ENCODE data around the gene PGK2. TPM values are rescaled to one million over a fixed set of nuclear protein-coding genes. Genes with fewer than 3 reads are reported as not detected.

PGK2 gene
- total RNA-seq, 1 donor from 2014 or later, result not detected

DNA sequence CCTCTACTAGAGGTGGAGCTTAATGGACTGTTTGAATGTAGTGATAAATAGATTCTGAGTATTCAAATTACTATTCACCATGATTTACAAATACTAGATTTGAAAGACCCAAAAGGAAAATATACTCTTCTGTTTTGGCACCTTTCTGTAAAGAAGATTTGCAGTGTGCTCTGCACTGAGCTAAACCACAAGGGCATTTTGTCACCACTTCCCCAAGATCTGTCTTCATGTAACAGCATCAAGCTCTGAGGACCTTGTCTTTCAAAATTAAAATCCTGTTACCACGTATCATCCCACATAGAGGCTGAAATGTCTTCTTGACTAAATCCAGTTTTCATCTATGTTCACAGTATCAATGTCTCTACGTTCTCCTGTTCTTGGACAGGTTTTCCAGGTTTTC is 3.3 kb upstream of the PGK2 start:
- intact Hi-C loops (cut with micrococcal nuclease), result no loop called here
- Histone ChIP-seq H3K27me3 (ENCODE audit: low read depth) (no peaks in the 10 kb centered on the region), H3K27ac (replicated peaks) (no peak overlapping the region), H3K36me3 (no peaks in the 10 kb centered on the region), H3K9me3 (replicated peaks) (no peaks in the 10 kb centered on the region), H3K4me3 (no peak overlapping the region), H3K4me1 (no peaks in the 10 kb centered on the region)
- TF ChIP-seq, protein P1, sequence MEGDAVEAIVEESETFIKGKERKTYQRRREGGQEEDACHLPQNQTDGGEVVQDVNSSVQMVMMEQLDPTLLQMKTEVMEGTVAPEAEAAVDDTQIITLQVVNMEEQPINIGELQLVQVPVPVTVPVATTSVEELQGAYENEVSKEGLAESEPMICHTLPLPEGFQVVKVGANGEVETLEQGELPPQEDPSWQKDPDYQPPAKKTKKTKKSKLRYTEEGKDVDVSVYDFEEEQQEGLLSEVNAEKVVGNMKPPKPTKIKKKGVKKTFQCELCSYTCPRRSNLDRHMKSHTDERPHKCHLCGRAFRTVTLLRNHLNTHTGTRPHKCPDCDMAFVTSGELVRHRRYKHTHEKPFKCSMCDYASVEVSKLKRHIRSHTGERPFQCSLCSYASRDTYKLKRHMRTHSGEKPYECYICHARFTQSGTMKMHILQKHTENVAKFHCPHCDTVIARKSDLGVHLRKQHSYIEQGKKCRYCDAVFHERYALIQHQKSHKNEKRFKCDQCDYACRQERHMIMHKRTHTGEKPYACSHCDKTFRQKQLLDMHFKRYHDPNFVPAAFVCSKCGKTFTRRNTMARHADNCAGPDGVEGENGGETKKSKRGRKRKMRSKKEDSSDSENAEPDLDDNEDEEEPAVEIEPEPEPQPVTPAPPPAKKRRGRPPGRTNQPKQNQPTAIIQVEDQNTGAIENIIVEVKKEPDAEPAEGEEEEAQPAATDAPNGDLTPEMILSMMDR (IDR thresholded peaks at IDR 0.05; ENCODE audit: borderline replicate concordance), result no peak
- DNase-seq, result no peak

DNA sequence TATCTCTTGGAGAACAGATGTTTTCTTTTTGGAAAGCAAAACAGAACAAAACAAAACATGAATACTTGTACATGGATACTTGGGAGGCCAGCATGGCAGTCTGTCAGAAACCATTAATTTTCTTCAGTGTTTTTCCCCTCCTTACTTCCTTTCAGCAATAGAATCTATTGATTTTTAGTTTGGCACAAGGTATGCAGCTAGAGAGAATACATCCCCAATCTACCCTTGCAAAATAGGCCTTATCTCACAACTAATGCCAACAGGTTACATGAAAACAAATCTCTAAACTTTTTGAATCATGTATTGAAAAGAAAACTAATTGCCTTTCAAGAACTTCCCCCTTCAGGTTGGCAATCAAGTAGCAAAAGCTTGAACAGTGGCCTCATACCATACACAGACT is 2.8 kb downstream of the PGK2 start:
- intact Hi-C loops (cut with micrococcal nuclease), result no loop called here
- no peaks in the 10 kb centered on the region for H3K36me3 ChIP-seq
- TF ChIP-seq, protein P1 (IDR thresholded peaks at IDR 0.05; ENCODE audit: borderline replicate concordance), result no peak

DNA sequence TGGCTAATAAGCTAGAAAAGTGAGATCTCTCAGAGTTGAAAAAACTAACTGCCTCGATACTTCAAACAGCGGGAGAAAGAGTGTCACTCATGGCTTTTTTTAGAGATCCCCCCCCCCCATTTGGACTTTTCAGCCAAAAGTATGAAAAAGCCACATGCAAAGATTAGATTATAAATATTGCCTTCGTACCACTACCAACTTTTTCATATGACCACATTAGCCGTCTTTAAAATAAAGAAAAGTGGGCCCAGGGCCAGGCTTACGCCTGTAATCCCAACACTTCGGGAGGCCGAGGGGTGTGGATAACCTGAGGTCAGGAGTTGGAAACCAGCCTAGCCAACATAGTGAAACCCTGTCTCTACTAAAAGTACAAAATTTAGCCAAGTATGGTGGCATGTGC is 4.4 kb downstream of the PGK2 start:
- no peak for DNase-seq
- intact Hi-C loops (cut with micrococcal nuclease), result no loop called here
- Histone ChIP-seq H3K27ac (replicated peaks) (no peak overlapping the region), H3K9me3 (replicated peaks) (no peaks in the 10 kb centered on the region), H3K27me3 (ENCODE audit: low read depth) (no peaks in the 10 kb centered on the region), H3K4me1 (no peaks in the 10 kb centered on the region), H3K4me3 (no peak overlapping the region), H3K36me3 (no peaks in the 10 kb centered on the region)
- TF ChIP-seq, protein P1 (IDR thresholded peaks at IDR 0.05; ENCODE audit: borderline replicate concordance), result no peak

More for the DNA sequence above, 2.8 kb downstream of the PGK2 start:
- DNase-seq, result no peak
- H3K4me3 ChIP-seq, result no peak overlapping the region
- no peaks in the 10 kb centered on the region for H3K4me1 ChIP-seq
- H3K27ac ChIP-seq (replicated peaks), result no peak overlapping the region
- H3K27me3 ChIP-seq (ENCODE audit: low read depth), result no peaks in the 10 kb centered on the region
- no peaks in the 10 kb centered on the region for H3K9me3 ChIP-seq (replicated peaks)

DNA sequence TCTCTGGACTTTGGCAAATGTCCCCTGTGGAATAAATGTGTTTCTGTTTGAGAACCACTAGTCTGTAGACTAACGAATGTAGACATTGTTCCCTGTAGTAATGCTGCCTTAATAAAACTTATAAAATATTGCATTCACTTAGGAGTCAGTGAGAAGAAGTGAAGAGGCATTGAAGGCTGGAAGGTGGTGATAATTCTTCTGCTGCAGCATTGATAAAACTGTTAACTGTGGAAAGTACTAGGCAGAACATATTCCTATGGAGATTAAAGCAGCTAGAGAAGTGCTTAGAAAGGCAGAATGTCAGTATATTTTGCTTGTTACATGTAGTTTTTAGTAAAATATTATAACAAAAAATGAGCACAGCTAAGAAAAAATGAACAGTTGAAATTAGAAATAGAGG is 4.8 kb downstream of the PGK2 start:
- H3K27me3 ChIP-seq (ENCODE audit: low read depth), result no peaks in the 10 kb centered on the region
- TF ChIP-seq, protein P1 (IDR thresholded peaks at IDR 0.05; ENCODE audit: borderline replicate concordance), result no peak
- H3K4me3 ChIP-seq, result no peak overlapping the region
- no peaks in the 10 kb centered on the region for H3K9me3 ChIP-seq (replicated peaks)
- no peak for DNase-seq
- no peaks in the 10 kb centered on the region for H3K36me3 ChIP-seq
- no peaks in the 10 kb centered on the region for H3K4me1 ChIP-seq
- no peak overlapping the region for H3K27ac ChIP-seq (replicated peaks)
- intact Hi-C loops (cut with micrococcal nuclease), result no loop called here

DNA sequence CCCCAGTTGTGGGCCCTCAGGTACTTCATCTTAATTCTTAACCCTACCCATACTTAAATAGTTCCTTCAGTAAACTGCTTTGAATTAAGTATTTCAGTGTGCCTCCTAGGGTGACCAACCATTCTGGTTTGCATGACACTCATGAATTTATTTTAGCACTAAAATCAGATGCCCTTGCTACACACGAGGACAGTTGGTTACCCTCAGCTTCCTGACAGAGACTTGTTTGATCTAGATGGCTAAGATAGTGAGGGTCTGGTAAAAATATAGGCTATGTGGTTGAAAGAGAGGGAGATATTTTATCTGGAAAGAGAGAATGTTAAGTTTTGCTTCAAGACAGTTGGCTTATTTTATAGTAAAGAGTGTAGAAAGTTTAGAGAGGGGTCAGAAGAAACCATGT is 10.6 kb downstream of the PGK2 start:
- Histone ChIP-seq H3K27me3 (ENCODE audit: low read depth) (no peaks in the 10 kb centered on the region), H3K27ac (replicated peaks) (no peak overlapping the region), H3K9me3 (replicated peaks) (no peaks in the 10 kb centered on the region), H3K4me1 (no peaks in the 10 kb centered on the region), H3K4me3 (no peak overlapping the region), H3K36me3 (no peaks in the 10 kb centered on the region)
- intact Hi-C loops (cut with micrococcal nuclease), result no loop called here
- DNase-seq, result no peak
- TF ChIP-seq, protein P1 (IDR thresholded peaks at IDR 0.05; ENCODE audit: borderline replicate concordance), result no peak

DNA sequence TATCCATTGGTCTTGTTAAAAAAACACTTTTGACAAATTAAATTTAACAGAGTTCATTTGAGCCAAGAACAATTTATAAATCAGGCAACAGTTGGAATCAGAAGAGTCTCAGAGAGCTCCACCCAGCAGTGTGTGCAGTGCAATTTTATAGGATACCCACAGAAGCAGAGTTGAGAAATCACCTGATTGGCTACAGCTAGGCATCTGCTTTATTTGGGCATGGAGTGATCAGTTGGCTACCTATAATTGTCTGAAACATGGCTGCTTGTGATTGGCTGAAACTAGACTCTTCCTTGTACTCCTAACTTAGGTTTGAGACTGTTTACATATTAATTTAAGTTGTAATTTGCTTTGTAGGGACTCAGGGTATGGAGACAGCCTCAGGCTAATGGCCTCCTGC is 12.0 kb downstream of the PGK2 start:
- Histone ChIP-seq H3K27ac (replicated peaks) (no peak overlapping the region), H3K27me3 (ENCODE audit: low read depth) (no peaks in the 10 kb centered on the region), H3K36me3 (no peaks in the 10 kb centered on the region), H3K9me3 (replicated peaks) (no peaks in the 10 kb centered on the region), H3K4me1 (no peaks in the 10 kb centered on the region), H3K4me3 (no peak overlapping the region)
- TF ChIP-seq, protein P1 (IDR thresholded peaks at IDR 0.05; ENCODE audit: borderline replicate concordance), result no peak
- intact Hi-C loops (cut with micrococcal nuclease), result no loop called here
- DNase-seq, result no peak
